GM23338 (cell line): ENCODE results near the gene TRIM15.

Experiments
- CREB1 ChIP-seq: fragments of 250-450 bp; sonication (Bioruptor Pico); IDR thresholded peaks from 2 replicates; pipeline ENCODE4 v1.5.0; 2020; ENCODE audit warnings: low read depth, mild to moderate bottlenecking, moderate library complexity
- EZH2 ChIP-seq: fragments of 200-600 bp; sonication (generic); IDR thresholded peaks from one replicate; pipeline ENCODE4 v1.8.0; 2017; ENCODE audit warnings: antibody characterized with exemption, mild to moderate bottlenecking, low read depth; ENCODE audit not compliant: unreplicated experiment
- EZH2phosphoT487 ChIP-seq: fragments of 200-600 bp; sonication (generic); IDR thresholded peaks from one replicate; pipeline ENCODE4 v1.8.1; 2018; ENCODE audit warnings: antibody characterized with exemption; ENCODE audit not compliant: unreplicated experiment
- JUNB ChIP-seq: IDR thresholded peaks from one replicate; pipeline ENCODE4 v1.6.1; 2016; ENCODE audit warnings: antibody characterized with exemption; ENCODE audit not compliant: unreplicated experiment
- NANOG ChIP-seq: IDR thresholded peaks from 2 replicates; pipeline ENCODE4 v1.6.1; 2016; ENCODE audit warnings: antibody characterized with exemption, borderline replicate concordance
- POLR2AphosphoS5 ChIP-seq: IDR thresholded peaks from 2 replicates; pipeline ENCODE4 v1.6.1; 2016; ENCODE audit warnings: antibody characterized with exemption, low read depth
- ZNF114 ChIP-seq: fragments of 250-450 bp; sonication (Bioruptor Pico); IDR thresholded peaks from 2 replicates; pipeline ENCODE4 v1.5.0; 2020; ENCODE audit warnings: mild to moderate bottlenecking, moderate library complexity
- ZNF331 ChIP-seq: fragments of 250-450 bp; sonication (Bioruptor Pico); IDR thresholded peaks from 2 replicates; pipeline ENCODE4 v1.5.0; 2020; ENCODE audit warnings: low read depth, mild to moderate bottlenecking, moderate library complexity
- TF ChIP-seq, protein P1 (sequence below), 2 experiments: fragments of 200-600 bp in 1 of 2; sonication (generic) in 1 of 2; conservative IDR thresholded peaks; 2 replicates each; pipeline versions ENCODE4 v1.5.1 to v1.6.1; 2016 to 2017; ENCODE audit warnings: antibody characterized with exemption in 2 of 2, low read depth in 2 of 2, mild to moderate bottlenecking in 2 of 2, moderate library complexity in 1 of 2
- TF ChIP-seq, protein P2 (sequence below): IDR thresholded peaks from one replicate; pipeline ENCODE4 v1.6.1; 2018; ENCODE audit warnings: antibody characterized with exemption; ENCODE audit not compliant: unreplicated experiment

DNA sequence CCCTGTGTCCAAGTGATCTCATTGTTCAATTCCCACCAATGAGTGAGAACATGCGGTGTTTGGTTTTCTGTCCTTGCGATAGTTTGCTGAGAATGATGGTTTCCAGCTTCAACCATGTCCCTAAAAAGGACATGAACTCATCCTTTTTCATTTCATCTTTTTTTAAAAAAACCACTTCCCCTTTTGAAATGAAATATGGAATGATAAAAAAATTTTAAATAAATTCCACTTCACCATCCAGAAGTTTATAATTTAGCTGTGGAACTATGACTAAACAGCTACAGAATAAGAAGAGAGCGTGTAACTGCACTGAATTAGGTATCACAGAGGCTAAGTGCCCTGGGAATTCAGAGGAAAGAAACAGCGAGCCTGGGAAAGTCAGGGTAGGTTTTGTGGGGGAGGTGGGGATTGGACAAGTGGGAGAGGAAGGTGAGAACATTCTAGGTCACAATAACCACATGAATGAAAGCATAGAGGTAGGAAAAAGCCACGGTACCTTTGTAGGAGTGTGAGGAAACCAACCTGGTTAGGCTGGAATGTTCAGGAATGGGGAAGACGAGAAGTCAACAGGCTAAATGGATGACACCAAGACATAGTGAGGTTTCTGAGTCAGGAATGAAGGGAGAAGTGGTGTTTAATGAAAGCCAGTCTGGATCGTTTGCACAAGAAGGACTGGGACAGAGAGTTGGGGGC, 13.3 kb upstream of the TRIM15 start:
- TF ChIP-seq, protein P1, sequence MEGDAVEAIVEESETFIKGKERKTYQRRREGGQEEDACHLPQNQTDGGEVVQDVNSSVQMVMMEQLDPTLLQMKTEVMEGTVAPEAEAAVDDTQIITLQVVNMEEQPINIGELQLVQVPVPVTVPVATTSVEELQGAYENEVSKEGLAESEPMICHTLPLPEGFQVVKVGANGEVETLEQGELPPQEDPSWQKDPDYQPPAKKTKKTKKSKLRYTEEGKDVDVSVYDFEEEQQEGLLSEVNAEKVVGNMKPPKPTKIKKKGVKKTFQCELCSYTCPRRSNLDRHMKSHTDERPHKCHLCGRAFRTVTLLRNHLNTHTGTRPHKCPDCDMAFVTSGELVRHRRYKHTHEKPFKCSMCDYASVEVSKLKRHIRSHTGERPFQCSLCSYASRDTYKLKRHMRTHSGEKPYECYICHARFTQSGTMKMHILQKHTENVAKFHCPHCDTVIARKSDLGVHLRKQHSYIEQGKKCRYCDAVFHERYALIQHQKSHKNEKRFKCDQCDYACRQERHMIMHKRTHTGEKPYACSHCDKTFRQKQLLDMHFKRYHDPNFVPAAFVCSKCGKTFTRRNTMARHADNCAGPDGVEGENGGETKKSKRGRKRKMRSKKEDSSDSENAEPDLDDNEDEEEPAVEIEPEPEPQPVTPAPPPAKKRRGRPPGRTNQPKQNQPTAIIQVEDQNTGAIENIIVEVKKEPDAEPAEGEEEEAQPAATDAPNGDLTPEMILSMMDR (conservative IDR thresholded peaks at IDR 0.05; ENCODE audit: low read depth in 2 of 2), result no peak
- TF ChIP-seq POLR2AphosphoS5 (no peak), CREB1 (CRISPR knock-in tag) (no peak), EZH2phosphoT487 (no peak), ZNF331 (CRISPR knock-in tag) (no peak), EZH2 (no peak), JUNB (no peak), ZNF114 (CRISPR knock-in tag) (no peak), NANOG (no peak)
- TF ChIP-seq, protein P2, sequence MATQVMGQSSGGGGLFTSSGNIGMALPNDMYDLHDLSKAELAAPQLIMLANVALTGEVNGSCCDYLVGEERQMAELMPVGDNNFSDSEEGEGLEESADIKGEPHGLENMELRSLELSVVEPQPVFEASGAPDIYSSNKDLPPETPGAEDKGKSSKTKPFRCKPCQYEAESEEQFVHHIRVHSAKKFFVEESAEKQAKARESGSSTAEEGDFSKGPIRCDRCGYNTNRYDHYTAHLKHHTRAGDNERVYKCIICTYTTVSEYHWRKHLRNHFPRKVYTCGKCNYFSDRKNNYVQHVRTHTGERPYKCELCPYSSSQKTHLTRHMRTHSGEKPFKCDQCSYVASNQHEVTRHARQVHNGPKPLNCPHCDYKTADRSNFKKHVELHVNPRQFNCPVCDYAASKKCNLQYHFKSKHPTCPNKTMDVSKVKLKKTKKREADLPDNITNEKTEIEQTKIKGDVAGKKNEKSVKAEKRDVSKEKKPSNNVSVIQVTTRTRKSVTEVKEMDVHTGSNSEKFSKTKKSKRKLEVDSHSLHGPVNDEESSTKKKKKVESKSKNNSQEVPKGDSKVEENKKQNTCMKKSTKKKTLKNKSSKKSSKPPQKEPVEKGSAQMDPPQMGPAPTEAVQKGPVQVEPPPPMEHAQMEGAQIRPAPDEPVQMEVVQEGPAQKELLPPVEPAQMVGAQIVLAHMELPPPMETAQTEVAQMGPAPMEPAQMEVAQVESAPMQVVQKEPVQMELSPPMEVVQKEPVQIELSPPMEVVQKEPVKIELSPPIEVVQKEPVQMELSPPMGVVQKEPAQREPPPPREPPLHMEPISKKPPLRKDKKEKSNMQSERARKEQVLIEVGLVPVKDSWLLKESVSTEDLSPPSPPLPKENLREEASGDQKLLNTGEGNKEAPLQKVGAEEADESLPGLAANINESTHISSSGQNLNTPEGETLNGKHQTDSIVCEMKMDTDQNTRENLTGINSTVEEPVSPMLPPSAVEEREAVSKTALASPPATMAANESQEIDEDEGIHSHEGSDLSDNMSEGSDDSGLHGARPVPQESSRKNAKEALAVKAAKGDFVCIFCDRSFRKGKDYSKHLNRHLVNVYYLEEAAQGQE, result no peak
